ENCODE data around the gene PEX7.

Gene PEX7

GRCh38 chr6:136921936-136922684, 99.7 kb downstream of the PEX7 start, which contains the start of gene SLC35D3:
Gene SLC35D3 (plus strand): TSS chr6:136922301. CDS start chr6:136922429, 128 bp downstream.
- peaks cover 57% of the 10 kb centered on the region for H3K27me3 ChIP-seq (ENCODE audit: insufficient read depth, insufficient read length)

GRCh38 chr6:136922685-136923006, 100.3 kb downstream of the PEX7 start:
- H3K27me3 ChIP-seq (ENCODE audit: insufficient read depth, insufficient read length), result peaks cover 57% of the 10 kb centered on the region
- no peaks in the 10 kb centered on the region for H3K36me3 ChIP-seq (ENCODE audit: insufficient read depth, insufficient read length, low read length)
- no peaks in the 10 kb centered on the region for H3K9me3 ChIP-seq (ENCODE audit: insufficient read depth, low read length)
- H3K4me3 ChIP-seq (ENCODE audit: insufficient read length, low read depth), result peak overlapping the region; percentile 47
- no peak for DNase-seq (ENCODE audit: low read depth, low spot score)
- no peaks in the 10 kb centered on the region for H3K4me1 ChIP-seq (ENCODE audit: insufficient read depth, insufficient read length)
- TF ChIP-seq SUZ12 (IDR thresholded peaks at IDR 0.05; ENCODE audit: extremely low read depth, insufficient read depth, insufficient read length) (no peak), ZNF274 (IDR thresholded peaks at IDR 0.05; ENCODE audit: low read depth, low read length) (no peak), YY1 (IDR thresholded peaks at IDR 0.05; ENCODE audit: insufficient read depth, insufficient read length) (no peak)
- H3K9ac ChIP-seq (ENCODE audit: insufficient read length, low read depth), result peak overlapping the region; percentile 67

More at GRCh38 chr6:136921936-136922684, 99.7 kb downstream of the PEX7 start, which contains the start of gene SLC35D3:
- no peak for TF ChIP-seq SUZ12 (IDR thresholded peaks at IDR 0.05; ENCODE audit: extremely low read depth, insufficient read depth, insufficient read length)
- no peak for DNase-seq (ENCODE audit: low read depth, low spot score)
- Histone ChIP-seq H3K9me3 (ENCODE audit: insufficient read depth, low read length) (no peaks in the 10 kb centered on the region), H3K36me3 (ENCODE audit: insufficient read depth, insufficient read length, low read length) (no peaks in the 10 kb centered on the region), H3K4me1 (ENCODE audit: insufficient read depth, insufficient read length) (no peaks in the 10 kb centered on the region), H3K4me3 (ENCODE audit: insufficient read length, low read depth) (peak within 1 kb of the TSS; percentile 47), H3K9ac (ENCODE audit: insufficient read length, low read depth) (peak within 1 kb of the TSS; percentile 67)

- no peak for DNase-seq (ENCODE audit: low read depth, low spot score)
- H3K4me3 ChIP-seq (ENCODE audit: insufficient read length, low read depth), result no peak overlapping the region
- H3K9me3 ChIP-seq (ENCODE audit: insufficient read depth, low read length), result no peaks in the 10 kb centered on the region
- no peaks in the 10 kb centered on the region for H3K36me3 ChIP-seq (ENCODE audit: insufficient read depth, insufficient read length, low read length)
- H3K4me1 ChIP-seq (ENCODE audit: insufficient read depth, insufficient read length), result no peaks in the 10 kb centered on the region
- H3K9ac ChIP-seq (ENCODE audit: insufficient read length, low read depth), result no peak overlapping the region
- H3K27me3 ChIP-seq (ENCODE audit: insufficient read depth, insufficient read length), result peaks cover 57% of the 10 kb centered on the region
- TF ChIP-seq ZNF274 (IDR thresholded peaks at IDR 0.05; ENCODE audit: low read depth, low read length), result no peak
- TF ChIP-seq YY1 (IDR thresholded peaks at IDR 0.05; ENCODE audit: insufficient read depth, insufficient read length), result no peak
- TF ChIP-seq SUZ12 (IDR thresholded peaks at IDR 0.05; ENCODE audit: extremely low read depth, insufficient read depth, insufficient read length), result no peak
Observed at GRCh38 chr6:136923116-136923953, 100.9 kb downstream of the PEX7 start.

GRCh38 chr6:136923954-136924673, 101.7 kb downstream of the PEX7 start:
- peaks cover 52% of the 10 kb centered on the region for H3K27me3 ChIP-seq (ENCODE audit: insufficient read depth, insufficient read length)
- DNase-seq (ENCODE audit: low read depth, low spot score), result no peak
- no peaks in the 10 kb centered on the region for H3K36me3 ChIP-seq (ENCODE audit: insufficient read depth, insufficient read length, low read length)
- no peak overlapping the region for H3K4me3 ChIP-seq (ENCODE audit: insufficient read length, low read depth)
- TF ChIP-seq YY1 (IDR thresholded peaks at IDR 0.05; ENCODE audit: insufficient read depth, insufficient read length) (no peak), ZNF274 (IDR thresholded peaks at IDR 0.05; ENCODE audit: low read depth, low read length) (no peak), SUZ12 (IDR thresholded peaks at IDR 0.05; ENCODE audit: extremely low read depth, insufficient read depth, insufficient read length) (no peak)
- no peaks in the 10 kb centered on the region for H3K9me3 ChIP-seq (ENCODE audit: insufficient read depth, low read length)
- no peaks in the 10 kb centered on the region for H3K4me1 ChIP-seq (ENCODE audit: insufficient read depth, insufficient read length)
- H3K9ac ChIP-seq (ENCODE audit: insufficient read length, low read depth), result no peak overlapping the region

- no peak for TF ChIP-seq SUZ12 (IDR thresholded peaks at IDR 0.05; ENCODE audit: extremely low read depth, insufficient read depth, insufficient read length)
- H3K9me3 ChIP-seq (ENCODE audit: insufficient read depth, low read length), result no peaks in the 10 kb centered on the region
- H3K4me1 ChIP-seq (ENCODE audit: insufficient read depth, insufficient read length), result no peaks in the 10 kb centered on the region
- no peak overlapping the region for H3K9ac ChIP-seq (ENCODE audit: insufficient read length, low read depth)
- no peak overlapping the region for H3K4me3 ChIP-seq (ENCODE audit: insufficient read length, low read depth)
- DNase-seq (ENCODE audit: low read depth, low spot score), result no peak
- peaks cover 29% of the 10 kb centered on the region for H3K27me3 ChIP-seq (ENCODE audit: insufficient read depth, insufficient read length)
- H3K36me3 ChIP-seq (ENCODE audit: insufficient read depth, insufficient read length, low read length), result no peaks in the 10 kb centered on the region
Observed at GRCh38 chr6:136926383-136926782, 104.0 kb downstream of the PEX7 start.

GRCh38 chr6:136927292-136927691, 104.9 kb downstream of the PEX7 start:
- TF ChIP-seq SUZ12 (IDR thresholded peaks at IDR 0.05; ENCODE audit: extremely low read depth, insufficient read depth, insufficient read length) (no peak), ZNF274 (IDR thresholded peaks at IDR 0.05; ENCODE audit: low read depth, low read length) (no peak), YY1 (IDR thresholded peaks at IDR 0.05; ENCODE audit: insufficient read depth, insufficient read length) (no peak)

GRCh38 chr6:136930528-136930927, 108.1 kb downstream of the PEX7 start:
- H3K36me3 ChIP-seq (ENCODE audit: insufficient read depth, insufficient read length, low read length), result no peaks in the 10 kb centered on the region
- H3K9ac ChIP-seq (ENCODE audit: insufficient read length, low read depth), result no peak overlapping the region
- TF ChIP-seq ZNF274 (IDR thresholded peaks at IDR 0.05; ENCODE audit: low read depth, low read length) (no peak), YY1 (IDR thresholded peaks at IDR 0.05; ENCODE audit: insufficient read depth, insufficient read length) (no peak), SUZ12 (IDR thresholded peaks at IDR 0.05; ENCODE audit: extremely low read depth, insufficient read depth, insufficient read length) (no peak)
- H3K27me3 ChIP-seq (ENCODE audit: insufficient read depth, insufficient read length), result no peaks in the 10 kb centered on the region
- DNase-seq (ENCODE audit: low read depth, low spot score), result no peak
- no peaks in the 10 kb centered on the region for H3K4me1 ChIP-seq (ENCODE audit: insufficient read depth, insufficient read length)
- H3K9me3 ChIP-seq (ENCODE audit: insufficient read depth, low read length), result no peaks in the 10 kb centered on the region
- no peak overlapping the region for H3K4me3 ChIP-seq (ENCODE audit: insufficient read length, low read depth)

More at GRCh38 chr6:136927292-136927691, 104.9 kb downstream of the PEX7 start:
- Histone ChIP-seq H3K9me3 (ENCODE audit: insufficient read depth, low read length) (no peaks in the 10 kb centered on the region), H3K4me1 (ENCODE audit: insufficient read depth, insufficient read length) (no peaks in the 10 kb centered on the region), H3K27me3 (ENCODE audit: insufficient read depth, insufficient read length) (peaks cover 20% of the 10 kb centered on the region), H3K9ac (ENCODE audit: insufficient read length, low read depth) (no peak overlapping the region), H3K36me3 (ENCODE audit: insufficient read depth, insufficient read length, low read length) (no peaks in the 10 kb centered on the region), H3K4me3 (ENCODE audit: insufficient read length, low read depth) (no peak overlapping the region)
- no peak for DNase-seq (ENCODE audit: low read depth, low spot score)

Measured in NT2/D1 (cell line).